B cell (primary cell): ENCODE measurements around the gene STXBP2. TPM values are rescaled to one million over a fixed set of nuclear protein-coding genes. Genes with fewer than 3 reads are reported as not detected.

Source experiments
- ATAC-seq: fragments of 200-7000 bp; cut with Tn5 transposase; one replicate; pipeline ENCODE4 v1.10.0; 2021; ENCODE audit warnings: low read depth, mild to moderate bottlenecking, moderate number of reproducible peaks, moderate library complexity
- CTCF ChIA-PET: fragments of 350-600 bp; sonication (Branson Sonifier 250); formaldehyde crosslinking; loops from one replicate; lab custom pipeline; 2021; ENCODE audit warnings: antibody characterized with exemption, inconsistent platforms; lab: Charles Lee
- POLR2A ChIA-PET: fragments of 350-600 bp; sonication (Branson Sonifier 250); formaldehyde crosslinking; loops from one replicate; lab custom pipeline; 2021; ENCODE audit warnings: antibody characterized with exemption; lab: Charles Lee
- DNase-seq: peaks from one replicate; pipeline ENCODE4 v3.0.0; 2013
- H2AFZ ChIP-seq: 2 replicates; pipeline ENCODE4 v1.6.1; 2012; ENCODE audit warnings: mild to moderate bottlenecking, low read depth, low read length; ENCODE audit not compliant: insufficient read depth, poor library complexity, severe bottlenecking
- H3K27ac ChIP-seq, 2 donors: 1 replicate in 1 of 2; 2 replicates in 1 of 2; pipeline ENCODE4 v1.5.1; 2012 to 2013; ENCODE audit warnings: low read length in 2 of 2, mild to moderate bottlenecking in 2 of 2, moderate library complexity in 1 of 2
- H3K27me3 ChIP-seq, 4 experiments: fragments of 200-600 bp in 1 of 4; sonication (generic) in 1 of 4; replicated peaks in 1 of 4; 1 replicate in 2 of 4; 2 replicates in 2 of 4; pipeline versions ENCODE4 v1.6.1 to v1.7.0; 2013 to 2016; ENCODE audit warnings: low read length in 3 of 4, mild to moderate bottlenecking in 2 of 4, mixed read lengths in 1 of 4, moderate library complexity in 1 of 4; ENCODE audit not compliant: insufficient read depth in 4 of 4, control insufficient read depth in 3 of 4; ENCODE audit errors: control extremely low read depth in 1 of 4
- H3K36me3 ChIP-seq, 2 experiments: replicated peaks in 1 of 2; 1 replicate in 1 of 2; 2 replicates in 1 of 2; pipeline versions ENCODE4 v1.6.1 to v1.7.1; 2013; ENCODE audit warnings: low read length in 1 of 2; ENCODE audit not compliant: insufficient read depth in 2 of 2, control insufficient read depth in 1 of 2; ENCODE audit errors: control extremely low read depth in 1 of 2, extremely low read depth in 1 of 2
- H3K4me1 ChIP-seq, 2 donors: fragments of 200-600 bp in 1 of 2; sonication (generic) in 1 of 2; 1 replicate in 1 of 2; 2 replicates in 1 of 2; pipeline versions ENCODE4 v1.5.1 to v1.6.1; 2013 to 2017; ENCODE audit warnings: low read length in 2 of 2; ENCODE audit not compliant: control insufficient read depth in 2 of 2, insufficient read depth in 2 of 2
- H3K4me2 ChIP-seq: replicated peaks from 2 replicates; pipeline ENCODE3; 2012; ENCODE audit warnings: mild to moderate bottlenecking, low read depth, low read length; ENCODE audit not compliant: poor library complexity, severe bottlenecking
- H3K4me3 ChIP-seq, 5 experiments: fragments of 200-600 bp in 1 of 5; sonication (generic) in 1 of 5; 1 replicate in 3 of 5; 2 replicates in 2 of 5; pipeline versions ENCODE4 v1.5.1 to v1.7.0; 2011 to 2016; ENCODE audit warnings: low read length in 4 of 5, mild to moderate bottlenecking in 4 of 5, low read depth in 2 of 5, control low read depth in 1 of 5, moderate library complexity in 1 of 5; ENCODE audit not compliant: insufficient read depth in 1 of 5; ENCODE audit errors: control extremely low read depth in 1 of 5, extremely low read depth in 1 of 5
- H3K79me2 ChIP-seq: fragments of 200-600 bp; sonication (generic); one replicate; pipeline ENCODE4 v1.6.0; 2016; ENCODE audit warnings: low read length; ENCODE audit not compliant: control insufficient read depth, insufficient read depth
- H3K9ac ChIP-seq: fragments of 200-600 bp; sonication (generic); 2 replicates; pipeline ENCODE4 v1.6.1; 2017; ENCODE audit warnings: mild to moderate bottlenecking, low read length, moderate library complexity
- H3K9me3 ChIP-seq, 3 donors: one replicate each; pipeline versions ENCODE4 v1.6.1 to v1.7.1; 2013; ENCODE audit warnings: low read length in 2 of 3; ENCODE audit not compliant: control insufficient read depth in 2 of 3, insufficient read depth in 1 of 3; ENCODE audit errors: control extremely low read depth in 1 of 3
- H4K20me1 ChIP-seq: 2 replicates; pipeline ENCODE4 v1.6.0; 2012; ENCODE audit warnings: mild to moderate bottlenecking, low read length; ENCODE audit not compliant: insufficient read depth, control insufficient read depth, poor library complexity, severe bottlenecking
- H3K27ac Mint-ChIP-seq: one replicate; pipeline ENCODE4 v1.8.0; 2021; ENCODE audit warnings: mixed read lengths
- H3K27me3 Mint-ChIP-seq: one replicate; pipeline ENCODE4 v1.8.0; 2021; ENCODE audit warnings: mixed read lengths
- H3K4me1 Mint-ChIP-seq: one replicate; pipeline ENCODE4 v1.8.0; 2021; ENCODE audit warnings: mixed read lengths
- H3K4me3 Mint-ChIP-seq: one replicate; pipeline ENCODE4 v1.8.0; 2021; ENCODE audit warnings: mixed read lengths
- H3K9me3 Mint-ChIP-seq: one replicate; pipeline ENCODE4 v1.8.0; 2022; ENCODE audit warnings: mixed read lengths; ENCODE audit not compliant: insufficient read depth
- CTCF ChIP-seq: fragments of 200-600 bp; IDR thresholded peaks from one replicate; pipeline ENCODE4 v1.8.0; 2022; ENCODE audit warnings: antibody characterized with exemption, mild to moderate bottlenecking
- EZH2 ChIP-seq: IDR thresholded peaks from 2 replicates; pipeline ENCODE4 v1.6.1; 2012; ENCODE audit warnings: borderline replicate concordance, low read depth, mild to moderate bottlenecking, moderate library complexity, low read length; ENCODE audit not compliant: insufficient read depth, poor library complexity, severe bottlenecking
- whole genome bisulfite sequencing: methylation state at CpG from one replicate; pipeline ENCODE4 v1.1.5; 2013; ENCODE audit warnings: missing lambda C conversion rate; ENCODE audit not compliant: insufficient coverage; 5-methylcytosine and 5-hydroxymethylcytosine counted together
- intact Hi-C: fragments of 100-400 bp; cut with micrococcal nuclease; formaldehyde crosslinking; loops from one replicate; pipeline ENCODE4 v1.10.0; 2022
- polyA plus RNA-seq: library from polyadenylated mRNA; depleted of rRNA; stranded (reverse); fragments of >200 nt; gene quantifications from 2 replicates; pipeline ENCODE4 v1.2.3, GENCODE V29; 2012
- total RNA-seq, 2 donors: library from RNA; stranded (reverse); fragments of 120-200 nt in 1 of 2; gene quantifications; 1 replicate in 1 of 2; 2 replicates in 1 of 2; pipeline versions ENCODE4 v1.2.3 to v1.2.4, GENCODE V29; 2013 to 2022

STXBP2 gene
- total and polyA plus RNA-seq, 2 donors (not counting 1 experiment from before 2014, with no cell fraction given), result 222 to 226 TPM

GRCh38 chr19:7685546-7686445 lies 48.9 kb downstream of the STXBP2 start:
- H3K4me1 ChIP-seq, result peaks cover 11 to 16% of the 10 kb centered on the region in 2 donors
- peaks cover 35% of the 10 kb centered on the region for H3K4me1 Mint-ChIP-seq
- ChIA-PET CTCF (interaction anchor here (0.6 to 1.3 kb wide), 4 partner anchors 13 to 114 kb away, joined by 3 to 4 read pairs (median 4); no protein-coding TSS in a partner anchor), POLR2A (interaction anchor here (0.8 kb wide), 1 partner anchor 24 kb away, joined by 3 read pairs; no protein-coding TSS in a partner anchor)
- H3K36me3 ChIP-seq, result peaks cover 0 to 49% of the 10 kb centered on the region in 2 experiments
- no peak overlapping the region for H2AFZ ChIP-seq
- no peak overlapping the region for H3K4me3 Mint-ChIP-seq
- no peak overlapping the region for H3K9ac ChIP-seq
- no peak for TF ChIP-seq EZH2
- TF ChIP-seq CTCF, result no peak
- peak overlapping the region in 1 of 2 donors; percentile 48 for H3K27ac ChIP-seq
- H3K27me3 ChIP-seq, result no peaks in the 10 kb centered on the region
- H3K9me3 Mint-ChIP-seq, result no peaks in the 10 kb centered on the region
- ATAC-seq, result no peak
- 94% methylated on average over 16 of the region's 19 CpGs for WGBS
- H3K79me2 ChIP-seq, result peaks cover 30% of the 10 kb centered on the region
- DNase-seq, result peak; percentile 22
- H3K27me3 Mint-ChIP-seq, result no peaks in the 10 kb centered on the region
- H3K9me3 ChIP-seq, result peaks cover 0 to 4% (median 0%) of the 10 kb centered on the region in 3 donors
- H3K4me3 ChIP-seq, result no peak overlapping the region
- no peak overlapping the region for H3K4me2 ChIP-seq
- intact Hi-C loops, result no loop called here
- peak overlapping the region; percentile 68 for H3K27ac Mint-ChIP-seq
- peaks cover 53% of the 10 kb centered on the region for H4K20me1 ChIP-seq

GRCh38 chr19:7687177-7687576 lies 50.3 kb downstream of the STXBP2 start:
- peaks cover 30% of the 10 kb centered on the region for H3K79me2 ChIP-seq
- intact Hi-C loops, result no loop called here
- peaks cover 0 to 4% (median 0%) of the 10 kb centered on the region in 3 donors for H3K9me3 ChIP-seq
- no peak for TF ChIP-seq CTCF
- no peak for TF ChIP-seq EZH2
- H3K36me3 ChIP-seq, result peaks cover 0 to 54% of the 10 kb centered on the region in 2 experiments
- no peak overlapping the region for H3K9ac ChIP-seq
- H3K27me3 Mint-ChIP-seq, result no peaks in the 10 kb centered on the region
- H3K4me1 ChIP-seq, result peaks cover 18 to 21% of the 10 kb centered on the region in 2 donors
- H3K4me2 ChIP-seq, result no peak overlapping the region
- H4K20me1 ChIP-seq, result peaks cover 53% of the 10 kb centered on the region
- no peak overlapping the region for H2AFZ ChIP-seq
- POLR2A ChIA-PET, result no interaction called here
- CTCF ChIA-PET, result no interaction called here
- no peak overlapping the region for H3K27ac ChIP-seq
- H3K27ac Mint-ChIP-seq, result peak overlapping the region; percentile 38
- DNase-seq (peak; percentile 19), ATAC-seq (no peak)
- no peaks in the 10 kb centered on the region for H3K9me3 Mint-ChIP-seq
- H3K4me1 Mint-ChIP-seq, result peaks cover 26% of the 10 kb centered on the region
- no peak overlapping the region for H3K4me3 Mint-ChIP-seq
- 97% methylated on average over 12 of the region's 12 CpGs for WGBS
- no peak overlapping the region for H3K4me3 ChIP-seq
- H3K27me3 ChIP-seq, result no peaks in the 10 kb centered on the region
